HG03196 (cell line): Measurements from ENCODE around the gene CD300A.
A peak's percentile ranks its signal among the peaks of the same experiment; 100 is the strongest.

Experiments used
- ATAC-seq: cut with Tn5 transposase; IDR thresholded peaks from one replicate; pipeline ENCODE4 v1.9.1; 2021; ENCODE audit not compliant: unreplicated experiment

CD300A gene

DNA sequence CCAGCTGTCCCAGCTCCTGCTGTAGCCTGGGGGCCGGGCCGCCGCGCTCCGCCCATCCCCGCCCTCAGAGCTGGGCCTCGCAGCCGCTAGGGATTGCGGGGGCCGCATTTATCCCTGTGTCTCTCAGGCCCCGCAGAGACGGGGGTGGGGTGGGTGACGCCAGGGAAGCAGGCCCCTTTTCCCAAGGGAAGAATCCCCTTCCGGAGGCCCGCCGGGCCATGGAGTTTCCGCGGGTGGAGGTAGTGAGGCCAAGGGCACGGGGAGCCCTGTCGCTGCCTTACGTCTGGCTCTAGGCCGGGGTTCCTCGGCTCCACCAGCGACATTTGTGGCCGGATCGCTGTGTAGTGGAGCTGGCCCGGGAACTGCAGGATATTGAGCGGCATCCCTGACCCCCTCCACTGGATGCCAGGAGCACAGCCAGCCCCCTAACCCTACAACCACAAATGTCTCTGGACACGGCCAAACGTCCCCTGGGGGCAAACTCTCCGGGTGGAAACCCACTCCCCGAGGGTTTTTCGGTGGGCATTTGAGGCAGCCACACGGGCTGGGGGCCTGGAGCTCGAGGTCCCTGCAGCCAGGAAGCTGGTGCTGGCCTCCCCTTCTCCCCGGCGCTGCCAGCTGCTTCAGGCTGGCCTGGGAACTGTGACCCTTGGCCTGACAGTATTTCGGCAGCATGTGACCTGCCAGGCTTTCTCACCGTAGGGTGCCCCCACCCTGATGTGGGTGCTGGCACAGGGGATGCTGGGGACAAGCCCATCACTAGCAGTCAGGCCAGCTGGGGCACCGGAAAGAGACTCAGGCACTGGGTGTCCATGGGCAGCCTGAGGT is 12.0 kb upstream of the CD300A start:
- peak; percentile 81 for ATAC-seq

DNA sequence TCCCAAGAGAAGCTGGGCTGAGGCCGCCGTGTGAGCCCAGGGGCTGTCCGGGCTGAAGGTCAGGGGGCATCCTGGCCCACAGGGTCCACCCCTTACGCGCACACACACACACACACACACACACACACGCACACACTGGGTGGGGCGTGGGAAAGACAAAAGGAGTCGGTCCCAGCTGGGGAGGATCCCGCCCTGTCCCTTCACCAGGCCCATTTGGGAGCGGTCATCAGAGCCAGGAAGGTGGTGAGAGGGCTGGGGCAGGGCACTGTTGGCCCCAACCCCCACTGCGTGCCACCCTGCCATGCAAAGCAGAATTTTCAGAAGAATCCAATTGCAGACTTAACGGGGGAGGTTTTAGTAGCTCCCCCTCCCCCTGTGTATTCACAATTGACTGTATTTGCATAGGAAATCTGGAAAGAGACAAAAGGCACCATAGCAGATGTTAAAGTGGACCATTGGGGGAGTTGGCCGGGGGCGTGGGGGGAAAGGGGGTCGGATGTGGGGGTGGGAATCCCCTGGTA is 11.3 kb upstream of the CD300A start:
- ATAC-seq, result no peak

DNA sequence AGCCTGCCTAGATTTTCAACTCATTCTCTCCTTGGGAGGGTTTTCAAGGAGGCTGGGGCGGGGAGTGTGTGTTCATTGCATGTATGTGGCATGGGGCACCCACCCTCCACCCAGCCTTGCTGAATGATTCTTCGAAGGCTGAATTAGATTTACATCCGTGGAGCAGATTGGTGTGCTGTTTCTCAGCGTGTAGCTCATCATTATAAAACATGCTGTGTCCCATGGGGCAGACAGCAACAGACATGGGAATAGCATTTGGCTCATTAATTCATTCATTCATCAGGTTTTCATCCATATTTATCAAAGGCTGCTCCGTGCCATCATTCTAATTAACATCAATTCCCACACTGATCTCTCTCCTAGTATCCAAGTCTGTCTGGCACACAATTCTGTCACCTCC is 10.6 kb upstream of the CD300A start:
- no peak for ATAC-seq

DNA sequence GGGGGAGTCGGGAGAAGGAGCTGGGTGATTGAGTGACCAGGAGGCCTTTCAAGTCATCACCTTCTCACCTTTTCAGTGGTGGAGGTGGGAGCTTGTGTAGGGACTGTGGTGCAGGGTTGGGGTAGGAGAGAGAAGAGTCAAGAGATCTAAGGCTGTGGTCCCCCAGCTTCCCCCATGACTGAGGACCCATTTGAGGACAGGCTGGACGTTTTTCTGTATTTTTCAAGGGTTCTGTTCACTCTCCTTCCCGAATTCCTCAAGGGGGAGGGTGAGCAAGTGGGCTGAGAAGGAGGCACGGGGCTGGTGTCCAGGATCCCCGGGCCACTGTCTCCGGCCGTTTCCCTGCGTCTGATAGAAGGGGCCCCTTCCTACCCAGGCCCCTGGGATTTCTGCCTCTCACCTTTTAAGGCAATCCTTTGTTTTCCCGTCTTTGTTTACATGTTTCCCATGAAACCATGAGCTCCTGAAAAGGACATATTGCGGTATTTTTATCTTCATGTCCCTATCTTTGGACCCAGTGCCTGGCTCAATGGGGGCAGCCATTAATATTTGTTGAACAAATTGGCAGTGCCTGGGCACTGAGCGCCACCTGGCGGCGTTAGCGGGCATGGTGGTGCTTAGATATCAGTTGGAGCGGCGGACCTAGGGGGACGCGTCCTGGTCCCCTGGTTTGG is 9.2 kb upstream of the CD300A start:
- no peak for ATAC-seq

DNA sequence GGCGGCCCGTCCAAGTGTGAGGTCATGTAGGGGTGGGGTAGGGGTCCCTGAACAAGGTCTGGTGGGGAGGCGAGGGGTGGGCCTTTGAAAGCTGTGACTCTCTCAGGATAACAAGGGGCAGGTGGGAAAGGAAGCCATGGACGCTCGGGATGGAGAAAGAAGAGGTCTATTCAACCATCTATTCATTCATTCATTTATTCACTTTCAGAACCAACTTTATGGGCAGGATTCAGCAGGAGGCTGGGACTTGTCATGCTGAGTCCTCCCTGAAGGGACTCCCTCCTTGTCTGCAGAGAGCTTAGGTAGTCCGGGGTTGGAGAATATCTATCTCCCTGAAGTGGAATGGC is 8.6 kb upstream of the CD300A start:
- ATAC-seq, result no peak

DNA sequence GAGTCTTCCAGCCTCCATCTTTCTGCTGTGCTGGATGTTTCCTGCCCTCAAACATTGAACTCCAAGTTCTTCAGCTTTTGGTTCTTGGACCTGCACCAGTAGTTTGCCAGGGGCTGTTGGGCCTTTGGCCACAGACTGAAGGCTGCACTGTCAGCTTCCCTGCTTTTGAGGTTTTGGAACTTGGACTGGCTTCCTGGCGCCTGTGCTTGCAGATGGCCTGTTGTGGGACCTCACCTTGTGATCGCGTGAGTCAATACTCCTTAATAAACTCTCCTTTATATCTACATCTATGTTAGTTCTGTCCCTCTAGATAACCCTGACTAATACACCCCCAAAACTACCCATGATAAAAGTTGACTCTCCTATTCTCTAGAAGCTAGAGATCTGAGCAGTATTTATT is 7.6 kb upstream of the CD300A start:
- ATAC-seq, result no peak

DNA sequence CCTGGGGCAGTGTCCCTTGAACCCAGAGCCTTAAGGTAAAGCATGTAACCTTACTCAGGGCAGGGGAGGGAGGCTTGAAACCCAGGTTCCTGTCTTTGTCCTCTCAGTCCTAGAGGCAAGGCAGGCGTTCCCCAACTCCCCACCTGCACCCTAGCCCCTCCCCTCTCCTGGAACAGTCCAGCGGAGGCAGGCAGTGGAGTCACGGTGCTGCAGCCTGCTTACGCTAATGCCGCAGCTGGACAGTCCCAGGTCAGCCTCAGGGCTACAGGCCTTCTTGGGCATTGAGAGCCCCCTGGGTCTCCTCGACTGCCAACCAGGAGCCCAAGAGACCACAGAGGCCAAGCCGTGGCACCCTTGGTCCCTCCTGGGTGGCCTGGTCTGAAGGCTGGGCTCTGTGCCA is 6.8 kb upstream of the CD300A start:
- no peak for ATAC-seq

DNA sequence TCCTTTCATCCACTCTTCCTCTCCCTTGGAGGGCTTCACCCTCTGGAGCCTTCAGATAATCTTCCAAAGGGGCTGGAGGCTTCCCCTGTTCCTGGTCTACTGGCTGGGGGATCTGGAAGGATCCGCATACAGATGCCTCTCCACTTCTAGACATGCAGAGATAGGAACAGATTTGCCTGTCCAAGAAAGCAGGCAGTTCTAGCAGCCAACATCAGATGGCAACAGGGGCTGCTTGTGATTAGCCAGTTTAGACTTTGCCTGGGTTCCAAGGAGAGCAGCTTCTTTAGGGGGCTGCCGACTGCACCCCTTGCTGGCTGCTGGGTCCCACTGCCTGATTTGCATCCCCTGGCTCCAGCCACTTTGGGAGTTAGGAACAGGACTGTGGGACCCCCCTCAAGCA is 6.2 kb upstream of the CD300A start:
- ATAC-seq, result no peak

DNA sequence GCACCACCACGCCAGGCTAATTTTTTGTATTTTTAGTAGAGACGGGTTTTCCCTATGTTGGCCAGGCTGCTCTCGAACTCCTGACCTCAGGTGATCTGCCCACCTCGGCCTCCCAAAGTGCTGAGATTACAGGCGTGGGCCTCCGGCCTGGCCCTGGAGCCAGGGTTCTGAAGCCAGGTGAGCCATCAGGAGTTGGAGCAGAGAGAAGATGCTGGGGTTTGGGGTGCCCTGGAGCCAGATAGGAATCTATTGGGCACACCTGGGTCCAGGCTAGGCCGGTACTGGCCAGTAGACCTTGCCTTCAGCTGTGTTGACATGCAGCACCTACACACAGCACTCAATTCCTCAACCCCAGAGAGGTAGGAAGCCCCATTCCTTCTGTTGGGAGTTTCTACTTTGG is 5.4 kb upstream of the CD300A start:
- ATAC-seq, result no peak

DNA sequence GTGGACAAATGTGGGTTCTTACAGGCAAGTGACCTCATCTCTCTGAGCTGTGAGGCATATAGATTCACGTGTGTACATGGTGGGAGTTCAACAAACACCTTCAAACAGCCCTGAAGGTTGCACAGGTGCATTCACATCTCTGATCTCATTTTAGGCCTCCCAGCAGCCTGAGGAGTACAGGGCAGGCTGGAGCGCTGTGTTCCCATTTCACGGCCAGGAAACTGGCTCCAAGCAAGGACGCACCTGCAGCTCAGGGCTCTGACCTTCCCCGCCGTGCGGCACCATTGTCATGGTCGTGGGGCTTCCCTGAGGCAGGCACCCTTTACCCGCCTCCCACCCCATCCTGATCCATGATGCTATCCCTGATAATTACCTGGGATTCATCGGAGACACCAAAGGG is 4.8 kb upstream of the CD300A start:
- ATAC-seq, result no peak

DNA sequence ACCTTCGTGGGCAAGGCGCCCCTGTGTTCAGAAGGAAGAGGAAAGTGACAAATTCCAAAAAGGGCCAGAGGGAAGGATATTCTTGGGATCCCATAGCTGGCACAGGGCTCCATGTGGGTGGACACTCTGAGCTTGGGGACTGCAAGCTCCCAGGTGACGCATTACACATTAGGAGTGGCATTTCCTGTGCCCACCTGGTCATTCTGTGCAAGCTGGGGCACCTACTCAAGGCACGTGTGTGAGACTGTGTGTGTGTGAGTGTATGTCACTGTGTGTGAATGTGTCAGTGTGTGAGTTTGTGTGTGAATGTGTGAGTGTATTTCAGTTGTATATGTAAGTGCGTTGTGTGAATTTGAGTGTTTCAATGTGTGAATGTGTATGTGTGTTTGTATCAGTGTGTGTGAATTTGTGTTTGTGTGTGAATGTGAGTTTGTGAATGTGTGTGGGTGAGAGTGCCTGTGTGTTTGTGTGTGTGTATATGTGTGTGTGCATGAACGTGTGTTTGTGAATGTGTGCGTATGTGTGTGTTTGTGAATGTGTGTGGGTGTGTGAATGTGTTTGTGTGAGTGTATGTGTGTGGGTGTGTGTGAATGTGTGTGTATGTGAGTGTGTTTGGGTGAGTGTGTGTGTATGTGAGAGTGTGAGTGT is 1.6 kb upstream of the CD300A start:
- no peak for ATAC-seq

DNA sequence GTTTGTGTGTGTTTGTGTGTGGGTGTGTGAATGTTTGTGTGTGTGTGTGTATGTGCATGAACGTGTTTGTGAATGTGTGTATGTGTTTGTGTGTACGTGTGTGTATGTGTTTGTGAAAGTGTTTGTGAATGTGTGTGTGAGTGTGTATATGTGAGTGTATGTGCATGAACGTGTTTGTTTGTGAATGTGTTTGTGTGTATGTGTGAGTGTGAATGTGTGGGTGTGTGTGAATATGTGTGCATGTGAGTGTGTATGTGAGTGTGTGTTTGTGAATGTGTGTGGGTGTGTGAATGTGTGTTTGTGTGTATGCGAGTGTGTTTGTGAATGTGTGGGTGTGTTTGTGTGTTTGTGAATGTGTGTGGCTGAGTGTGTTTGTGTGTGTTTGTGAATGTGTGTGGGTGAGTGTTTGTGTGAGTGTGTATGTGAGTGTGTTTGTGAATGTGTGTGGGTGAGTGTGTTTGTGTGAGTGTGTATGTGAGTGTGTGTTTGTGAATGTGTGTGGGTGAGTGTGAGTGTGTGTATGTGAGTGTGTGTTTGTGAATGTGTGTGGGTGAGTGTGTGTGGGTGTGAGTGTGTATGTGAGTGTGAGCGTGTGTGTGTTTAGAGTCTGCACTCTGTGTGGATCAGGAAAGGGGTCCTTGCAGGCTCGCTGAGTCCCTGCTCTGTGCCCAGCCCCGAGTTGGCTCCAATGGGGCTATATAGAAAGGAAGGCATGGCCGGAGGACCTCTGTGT is 890 bp upstream of the CD300A start:
- ATAC-seq, result no peak

DNA sequence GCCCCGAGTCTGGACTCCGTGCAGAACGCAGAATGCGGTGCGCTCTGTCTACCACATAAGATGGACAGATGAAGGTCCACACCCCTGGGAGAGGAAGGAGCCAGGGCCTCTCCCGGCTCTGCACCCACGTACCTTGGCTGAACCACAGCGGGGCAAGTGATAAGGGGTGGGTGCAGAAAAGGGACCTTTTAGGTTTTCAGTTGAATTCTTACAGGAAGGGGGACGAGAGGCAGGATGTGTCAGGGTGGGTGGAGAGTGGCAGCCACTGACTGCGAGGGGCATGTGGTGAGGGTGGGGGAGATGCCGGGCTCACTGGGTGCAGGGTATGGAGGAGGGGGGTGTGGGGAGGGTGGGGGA is 372 bp downstream of the CD300A start:
- ATAC-seq, result no peak

DNA sequence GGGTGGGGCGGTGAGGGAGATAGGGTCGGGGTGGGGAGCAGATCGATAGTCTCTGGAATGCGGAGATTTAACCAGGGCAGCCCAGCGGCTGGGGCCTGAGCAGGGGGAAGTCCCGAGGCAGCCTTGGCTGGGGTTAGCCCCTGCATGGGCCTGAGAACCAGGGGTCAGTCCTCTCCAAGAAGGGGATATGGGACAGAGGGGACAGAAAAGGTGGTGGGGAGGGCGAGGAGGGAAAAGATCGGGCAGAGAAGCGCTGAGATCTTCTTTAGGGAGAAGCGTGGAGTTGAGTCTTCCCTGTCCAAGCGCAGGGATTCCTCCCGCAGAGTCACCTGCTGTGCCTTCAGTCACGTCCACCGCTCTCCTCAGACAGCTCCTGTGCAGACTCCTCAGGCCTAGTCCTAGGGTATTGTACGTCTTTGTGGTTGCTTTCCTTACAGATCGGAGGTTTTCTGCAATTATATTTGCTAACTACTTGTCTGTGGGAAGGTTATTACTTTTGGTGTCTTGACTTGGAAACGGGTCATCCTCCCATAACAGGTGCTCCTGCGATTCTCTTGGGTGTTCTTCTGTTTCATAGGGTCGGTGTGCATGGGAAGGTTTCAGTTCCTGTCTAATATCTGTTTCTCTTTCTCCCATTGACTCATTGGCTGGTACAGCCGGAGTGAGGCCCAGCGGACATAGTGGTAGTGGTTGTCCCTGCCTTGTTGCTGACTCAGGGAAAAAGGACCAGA is 952 bp downstream of the CD300A start:
- ATAC-seq, result peak; percentile 59

DNA sequence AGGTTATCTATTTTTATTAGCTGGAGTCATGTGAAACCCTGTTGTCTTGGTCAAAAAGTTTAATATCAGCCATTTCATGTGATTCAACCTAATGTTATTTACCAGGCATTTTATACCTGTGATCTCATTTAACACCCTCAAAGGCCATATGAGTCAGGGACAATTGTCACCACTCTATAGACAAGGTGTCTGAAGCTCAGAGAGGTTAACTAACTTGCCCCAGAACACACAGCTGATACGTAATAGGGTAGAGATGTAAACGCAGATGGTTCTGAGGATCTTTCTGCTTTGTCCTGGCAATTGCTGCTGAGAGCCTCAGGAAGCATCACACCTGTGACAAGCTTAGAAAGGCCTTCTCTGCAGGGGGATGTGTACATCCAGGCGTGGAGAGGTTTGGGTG is 4.9 kb downstream of the CD300A start:
- no peak for ATAC-seq

DNA sequence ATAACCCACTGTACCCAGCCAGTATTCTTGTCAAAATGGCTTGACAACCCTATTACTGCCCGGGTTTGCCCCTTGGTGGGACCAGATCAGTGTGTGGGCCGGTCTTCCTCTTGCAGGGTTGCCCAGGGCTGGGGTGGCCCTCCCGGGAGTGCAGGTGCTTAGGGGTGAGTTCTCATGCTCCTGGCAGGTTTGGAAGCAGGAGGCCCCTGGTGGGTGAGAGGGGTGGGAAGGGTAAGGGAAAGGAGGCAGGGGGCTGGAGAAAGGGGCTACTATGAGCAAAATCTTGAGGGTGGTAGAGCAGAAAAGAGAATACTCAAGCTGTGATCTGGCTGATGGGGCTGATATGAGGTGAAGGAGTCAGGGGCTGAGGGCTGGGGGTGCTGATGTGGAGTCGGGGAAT is 6.5 kb downstream of the CD300A start:
- ATAC-seq, result no peak

DNA sequence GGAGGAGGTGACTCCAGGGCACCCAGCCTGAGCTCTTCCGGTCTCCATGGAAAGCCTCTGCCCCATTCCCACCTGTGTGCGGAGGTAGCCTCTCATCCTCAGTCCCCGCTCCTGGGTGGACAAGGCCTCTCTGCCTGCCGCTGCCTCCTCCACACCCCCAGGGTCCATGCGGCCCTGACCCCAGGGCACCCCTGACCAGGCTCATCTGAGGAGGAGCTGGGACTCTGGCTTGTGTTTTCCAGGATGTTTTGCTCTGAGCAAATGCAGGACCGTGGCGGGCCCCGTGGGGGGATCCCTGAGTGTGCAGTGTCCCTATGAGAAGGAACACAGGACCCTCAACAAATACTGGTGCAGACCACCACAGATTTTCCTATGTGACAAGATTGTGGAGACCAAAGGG is 6.9 kb downstream of the CD300A start:
- ATAC-seq, result no peak

DNA sequence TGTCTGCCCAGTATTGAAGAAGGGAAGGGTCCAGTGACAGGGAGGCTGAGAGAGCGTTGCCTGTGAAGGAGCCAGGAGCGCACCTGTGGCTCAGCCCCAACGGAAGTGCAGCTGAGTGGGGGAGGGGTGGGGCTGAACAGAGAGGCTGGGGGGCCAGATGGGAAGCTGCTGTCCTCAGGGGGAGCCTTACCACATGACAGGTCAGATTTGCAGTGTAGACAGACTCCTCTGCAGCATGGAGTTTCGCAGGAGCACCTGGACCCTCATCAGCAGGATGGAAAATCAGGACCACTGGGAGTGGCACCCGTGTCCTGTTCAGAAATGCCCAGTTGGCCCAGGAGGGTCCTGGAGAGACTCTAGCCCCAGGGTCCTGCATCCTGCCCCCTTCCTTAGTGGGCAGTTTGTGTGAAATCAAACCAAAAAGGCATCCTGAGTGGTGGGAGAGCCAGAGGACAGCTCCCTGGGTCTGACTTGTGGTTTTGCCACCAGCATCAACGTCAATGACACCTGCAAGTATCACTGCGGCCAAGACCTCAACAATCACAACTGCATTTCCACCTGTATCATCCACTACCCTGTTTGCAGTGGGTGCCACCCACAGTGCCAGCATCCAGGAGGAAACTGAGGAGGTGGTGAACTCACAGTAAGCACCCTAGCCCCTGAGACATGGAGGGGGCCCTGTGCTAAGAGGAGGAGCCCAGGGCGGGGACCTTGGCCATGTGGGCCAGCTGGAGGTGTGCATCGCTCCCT is 7.8 kb downstream of the CD300A start:
- no peak for ATAC-seq

DNA sequence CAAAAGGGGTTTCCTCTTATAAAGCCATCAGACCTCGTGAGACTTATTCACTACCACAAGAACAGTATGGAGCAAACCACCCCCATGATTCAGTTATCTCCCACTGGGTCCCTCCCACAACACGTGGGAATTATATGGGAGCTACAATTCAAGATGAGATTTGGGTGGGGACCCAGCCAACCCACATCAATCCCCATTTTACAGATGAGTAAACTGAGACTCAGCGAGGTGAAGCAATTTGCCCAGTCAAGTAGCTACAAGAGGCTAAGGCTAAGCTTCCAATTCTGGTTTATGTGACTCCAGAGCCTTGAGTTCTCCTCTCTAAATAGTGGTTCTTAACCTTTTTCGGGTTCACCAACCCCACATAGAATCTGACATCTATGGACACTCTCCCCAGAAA is 8.8 kb downstream of the CD300A start:
- ATAC-seq, result no peak

DNA sequence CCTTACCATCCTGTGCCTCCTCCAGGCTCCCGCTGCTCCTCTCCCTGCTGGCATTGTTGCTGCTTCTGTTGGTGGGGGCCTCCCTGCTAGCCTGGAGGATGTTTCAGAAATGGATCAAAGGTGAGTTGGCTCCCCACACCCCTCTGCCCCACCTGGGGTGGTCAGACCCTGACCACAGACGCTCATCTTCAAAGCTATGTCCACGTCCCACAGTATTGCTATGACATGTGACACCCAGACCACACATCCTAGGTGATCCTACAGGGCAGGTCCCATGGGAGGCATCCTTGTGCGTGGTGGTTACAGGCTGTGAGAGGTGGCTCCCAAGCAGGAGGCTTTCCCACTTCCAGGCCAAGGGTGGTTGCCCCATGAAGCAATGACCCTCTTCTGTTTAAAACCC is 11.0 kb downstream of the CD300A start:
- no peak for ATAC-seq
